ENCODE measurements around the gene TMOD1.
"Not testable (repeated sequence)": the region's sequence is repeated elsewhere in the genome, so short reads cannot be mapped to it uniquely, and the experiment has no call there.

Gene TMOD1

DNA sequence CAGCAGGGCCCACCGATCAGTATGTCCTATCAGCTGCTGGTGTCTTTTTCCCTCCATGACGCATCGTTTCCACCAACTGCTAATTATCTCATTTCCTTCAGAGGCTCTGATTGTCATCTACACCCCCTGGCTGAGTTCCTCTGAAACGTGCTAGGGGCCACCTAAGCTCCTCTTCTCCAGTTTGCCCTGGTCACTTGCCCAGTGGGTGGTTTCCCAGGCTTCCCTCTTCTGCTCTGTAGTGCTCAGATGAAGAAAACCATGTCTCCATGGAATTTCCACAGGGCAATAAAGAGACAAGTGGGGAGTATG, 66.4 kb downstream of the TMOD1 start:
- DNase-seq (ENCODE audit: low spot score), result no peak

DNA sequence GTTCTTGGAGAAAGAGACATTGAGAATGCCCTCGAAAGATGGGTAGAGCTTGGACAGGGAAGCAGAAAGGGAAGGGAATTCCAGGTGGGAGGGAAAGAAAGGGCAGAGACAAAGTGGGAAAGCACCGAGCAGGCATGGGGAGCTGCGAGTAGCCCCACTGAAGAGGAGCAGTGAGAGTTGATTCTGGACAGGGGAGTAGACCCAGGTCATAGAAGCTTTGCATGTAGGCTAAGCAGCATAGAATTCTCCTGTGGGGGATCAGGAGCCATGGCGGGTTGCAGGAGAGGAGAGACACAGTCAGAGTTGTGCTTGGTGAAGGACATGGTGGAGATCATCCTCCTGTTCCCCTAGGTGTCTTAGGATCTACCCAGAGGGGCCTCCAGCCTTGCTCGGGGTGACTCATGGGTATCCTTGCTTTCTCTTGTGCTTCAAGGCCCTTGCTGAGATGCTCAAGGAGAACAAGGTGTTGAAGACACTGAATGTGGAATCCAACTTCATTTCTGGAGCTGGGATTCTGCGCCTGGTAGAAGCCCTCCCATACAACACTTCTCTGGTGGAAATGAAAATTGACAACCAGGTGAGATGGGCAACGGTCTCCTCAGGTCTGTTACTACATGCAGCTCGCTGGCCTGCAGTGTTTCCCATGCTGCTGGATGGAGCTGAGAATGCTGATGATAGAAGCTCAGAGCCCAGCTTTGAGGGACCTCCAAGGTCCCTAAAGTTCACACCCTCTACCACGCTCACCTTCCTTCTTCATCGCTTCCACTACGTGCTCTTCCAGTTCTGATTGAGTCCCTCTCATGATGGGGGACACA, 67.2 kb downstream of the TMOD1 start:
- DNase-seq (ENCODE audit: low spot score), result no peak

DNA sequence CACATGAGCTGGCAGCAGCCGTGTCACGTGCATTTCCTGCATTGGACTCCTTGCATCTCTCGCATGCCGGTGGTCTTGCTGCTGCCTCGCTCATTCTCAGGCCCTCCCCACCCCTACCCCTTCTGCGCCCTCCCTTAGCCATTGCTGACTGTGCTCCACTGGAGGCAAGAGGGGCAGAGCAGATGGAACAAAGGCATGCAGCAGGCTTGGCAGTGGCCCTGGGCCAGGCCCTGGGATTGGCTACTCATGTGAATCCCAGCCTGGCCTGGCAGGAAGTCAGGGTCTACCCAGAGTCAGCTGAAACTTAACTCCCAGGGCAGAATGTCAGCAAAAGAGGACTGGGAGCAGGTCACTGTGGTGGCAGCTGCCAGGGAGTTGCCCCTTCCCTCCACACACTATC, 69.4 kb downstream of the TMOD1 start:
- no peak for DNase-seq (ENCODE audit: low spot score)

- no peak for DNase-seq (ENCODE audit: low spot score)
Measured at GRCh38 chr9:97571664-97572063, 70.2 kb downstream of the TMOD1 start.

DNA sequence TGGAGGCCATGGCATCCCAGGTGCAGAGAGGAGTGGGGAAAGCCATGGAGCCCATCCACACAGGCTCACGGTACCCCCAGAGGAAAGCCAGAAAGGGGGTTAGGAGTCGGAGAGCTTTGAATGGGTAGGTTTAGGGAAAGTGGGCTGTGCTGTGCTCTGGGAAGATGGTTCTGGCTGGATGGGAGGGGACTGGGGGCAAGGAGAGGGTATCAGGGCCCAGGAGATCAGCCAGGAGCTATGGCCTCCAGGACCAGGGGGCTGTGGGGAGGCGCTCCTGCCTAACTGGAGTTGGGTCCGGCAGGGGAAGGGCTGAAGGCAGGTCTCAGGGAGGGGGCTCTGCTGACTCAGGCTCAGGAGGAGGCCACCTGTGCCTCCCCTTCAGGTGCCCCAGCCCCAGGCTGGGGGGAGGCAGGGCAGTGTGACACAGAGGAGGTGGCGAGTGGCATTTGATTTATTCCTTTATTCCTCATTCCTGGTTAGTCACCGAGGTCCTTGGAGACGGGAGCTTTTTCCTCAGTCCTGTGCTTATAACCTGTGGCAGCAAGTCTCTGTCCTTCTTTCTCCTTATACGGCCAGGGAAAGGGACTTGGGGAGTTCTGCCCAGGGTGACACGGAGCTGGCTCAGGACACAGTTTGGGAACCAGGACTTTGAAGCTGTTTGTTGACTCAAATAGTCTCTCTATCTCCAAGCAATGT, 70.9 kb downstream of the TMOD1 start:
- no peak for DNase-seq (ENCODE audit: low spot score)

- DNase-seq (ENCODE audit: low spot score), result no peak
Measured at GRCh38 chr9:97572892-97573365, 71.5 kb downstream of the TMOD1 start.

DNA sequence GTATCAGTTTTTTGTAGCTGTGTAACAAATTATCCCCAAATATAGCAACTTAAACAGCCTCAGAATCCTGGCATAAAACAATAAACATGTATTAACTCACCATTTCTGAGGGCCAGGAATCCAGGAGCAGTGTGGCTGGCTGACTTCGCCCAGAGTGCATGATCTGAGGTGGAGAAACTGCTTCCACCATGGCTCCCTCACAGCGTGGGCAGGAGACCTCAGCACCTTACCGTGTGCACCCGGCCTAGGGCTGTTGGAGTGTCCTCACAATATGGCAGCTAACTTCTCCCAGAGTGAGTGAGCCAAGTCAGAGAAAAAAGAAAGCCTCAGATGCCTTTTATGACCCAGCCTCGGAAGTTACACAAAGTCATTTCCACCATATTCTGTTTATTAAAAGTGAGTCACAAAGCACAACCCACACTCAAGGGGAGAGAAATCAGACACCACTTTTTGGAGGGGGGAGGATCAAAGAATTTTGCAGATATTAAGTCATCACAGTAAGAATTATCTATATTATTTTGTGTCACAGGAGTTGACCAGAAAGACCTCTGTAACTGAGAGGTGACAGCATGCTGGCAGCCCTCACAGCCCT, 72.1 kb downstream of the TMOD1 start:
- no peak for DNase-seq (ENCODE audit: low spot score)

DNA sequence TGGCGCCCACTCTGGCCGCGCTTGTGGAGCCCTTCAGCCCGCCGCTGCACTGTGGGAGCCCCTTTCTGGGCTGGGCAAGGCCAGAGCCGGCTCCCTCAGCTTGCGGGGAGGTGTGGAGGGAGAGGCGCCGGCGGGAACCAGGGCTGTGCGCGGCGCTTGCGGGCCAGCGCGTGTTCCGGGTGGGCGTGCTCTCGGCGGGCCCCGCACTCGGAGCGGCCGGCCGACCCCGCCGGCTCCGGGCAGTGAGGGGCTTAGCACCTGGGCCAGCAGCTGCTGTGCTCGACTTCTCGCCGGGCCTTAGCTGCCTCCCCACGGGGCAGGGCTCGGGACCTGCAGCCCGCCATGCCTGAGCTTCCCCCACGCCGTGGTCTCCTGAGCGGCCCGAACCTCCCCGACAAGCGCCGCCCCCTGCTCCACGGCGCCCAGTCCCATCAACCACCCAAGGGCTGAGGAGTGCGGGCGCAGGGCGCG, 72.7 kb downstream of the TMOD1 start:
- DNase-seq (ENCODE audit: low spot score), result not testable (repeated sequence)

- not testable (repeated sequence) for DNase-seq (ENCODE audit: low spot score)
Measured at GRCh38 chr9:97574921-97575672, 73.6 kb downstream of the TMOD1 start.

GRCh38 chr9:97575673-97576200, 74.3 kb downstream of the TMOD1 start:
- no peak for DNase-seq (ENCODE audit: low spot score)

GRCh38 chr9:97577051-97577450, 75.6 kb downstream of the TMOD1 start:
- DNase-seq (ENCODE audit: low spot score), result no peak

DNA sequence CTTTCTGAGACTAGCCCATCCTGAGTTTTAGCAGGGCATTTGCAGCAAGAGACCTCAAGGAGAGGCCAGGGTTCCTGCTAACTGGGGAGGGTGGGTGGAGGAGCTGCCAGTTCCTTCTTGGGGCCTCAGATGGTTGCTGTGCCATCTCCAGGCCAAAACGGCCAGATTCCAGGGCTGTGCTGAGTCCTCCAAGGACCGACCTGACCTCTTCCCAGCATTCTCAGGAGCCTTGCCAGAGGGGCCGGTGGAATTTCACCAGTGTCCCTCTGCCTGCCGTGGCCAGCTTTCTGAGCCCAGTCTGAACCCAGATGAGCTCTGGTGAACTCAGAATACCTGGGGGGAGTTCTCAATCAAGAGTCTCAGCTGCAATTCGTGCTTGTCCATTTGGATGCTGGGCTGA, 77.4 kb downstream of the TMOD1 start:
- DNase-seq (ENCODE audit: low spot score), result no peak

GRCh38 chr9:97579914-97580313, 78.4 kb downstream of the TMOD1 start:
- no peak for DNase-seq (ENCODE audit: low spot score)

GRCh38 chr9:97581590-97581989, 80.1 kb downstream of the TMOD1 start:
- not testable (repeated sequence) for DNase-seq (ENCODE audit: low spot score)

DNA sequence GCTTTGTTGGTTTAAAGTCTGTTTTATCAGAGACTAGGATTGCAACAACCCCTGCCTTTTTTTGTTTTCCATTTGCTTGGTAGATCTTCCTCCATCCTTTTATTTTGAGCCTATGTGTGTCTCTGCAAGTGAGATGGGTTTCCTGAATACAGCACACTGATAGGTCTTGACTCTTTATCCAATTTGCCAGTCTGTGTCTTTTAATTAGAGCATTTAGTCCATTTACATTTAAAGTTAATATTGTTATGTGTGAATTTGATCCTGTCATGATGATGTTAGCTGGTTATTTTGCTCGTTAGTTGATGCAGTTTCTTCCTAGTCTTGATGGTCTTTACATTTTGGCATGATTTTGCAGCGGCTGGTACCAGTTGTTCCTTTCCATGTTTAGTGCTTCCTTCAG, 83.3 kb downstream of the TMOD1 start:
- DNase-seq (ENCODE audit: low spot score), result not testable (repeated sequence)

DNA sequence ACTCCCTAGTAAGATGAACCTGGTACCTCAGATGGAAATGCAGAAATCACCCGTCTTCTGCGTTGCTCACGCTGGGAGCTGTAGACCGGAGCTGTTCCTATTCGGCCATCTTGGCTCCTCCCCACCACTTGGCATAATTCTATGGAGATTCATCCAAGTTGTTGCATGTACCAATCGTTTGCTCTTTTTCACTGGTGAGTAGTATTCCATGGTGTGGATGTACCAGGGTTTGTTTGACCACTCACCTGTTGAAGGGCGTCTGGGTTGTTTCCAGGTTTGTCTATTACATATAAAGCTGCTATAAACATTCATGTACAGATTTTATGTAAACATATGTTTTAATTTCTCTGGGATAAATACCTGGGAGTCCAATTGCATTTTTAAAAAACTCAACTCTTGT, 85.4 kb downstream of the TMOD1 start:
- not testable (repeated sequence) for DNase-seq (ENCODE audit: low spot score)

- no peak for DNase-seq (ENCODE audit: low spot score)
Measured at GRCh38 chr9:97591535-97591934, 90.1 kb downstream of the TMOD1 start.

- no peak for DNase-seq (ENCODE audit: low spot score)
Measured at GRCh38 chr9:97592126-97592525, 90.7 kb downstream of the TMOD1 start.

DNA sequence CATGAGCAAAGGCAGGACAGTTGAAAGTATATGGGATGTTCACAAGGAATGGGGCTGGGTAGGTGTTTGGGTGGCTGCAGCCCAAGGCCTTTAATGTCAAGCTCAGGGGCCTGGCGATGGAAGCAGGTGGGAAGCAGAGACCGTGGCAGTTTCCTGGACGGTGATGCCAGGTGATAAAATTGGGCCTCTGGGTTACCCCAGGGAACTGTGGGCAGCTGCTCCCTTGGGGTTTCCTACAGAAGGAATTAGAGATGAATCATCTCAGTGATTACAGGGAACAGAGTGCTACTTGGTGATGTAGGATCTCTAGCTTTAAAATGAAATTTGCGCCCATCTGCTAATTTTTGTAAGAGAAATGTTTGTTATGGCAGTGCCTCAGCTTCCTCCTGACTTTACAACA, 92.5 kb downstream of the TMOD1 start:
- no peak for DNase-seq (ENCODE audit: low spot score)

GRCh38 chr9:97594381-97594921, 93.0 kb downstream of the TMOD1 start:
- no peak for DNase-seq (ENCODE audit: low spot score)

GRCh38 chr9:97596906-97597305, 95.4 kb downstream of the TMOD1 start:
- no peak for DNase-seq (ENCODE audit: low spot score)
